Common myeloid progenitor, CD34-positive (primary cell): Measurements from ENCODE around the gene SP110.

Source experiments
- CTCF ChIA-PET: fragments of 350-600 bp; sonication (Branson Sonifier 250); formaldehyde crosslinking; loops from one replicate; lab custom pipeline; 2021; ENCODE audit warnings: antibody characterized with exemption; lab: Charles Lee
- POLR2A ChIA-PET: fragments of 350-600 bp; sonication (Branson Sonifier 250); formaldehyde crosslinking; loops from one replicate; lab custom pipeline; 2021; ENCODE audit warnings: antibody characterized with exemption; lab: Charles Lee
- DNase-seq, 3 donors: peaks; one replicate each; pipeline versions ENCODE4 v3.0.0 to v3.0.0-alpha.2; 2013
- H3K27ac ChIP-seq, 2 experiments: 1 replicate in 1 of 2; 2 replicates in 1 of 2; pipeline ENCODE4 v1.7.0; 2013; ENCODE audit warnings: inconsistent platforms in 2 of 2, low read length in 2 of 2, mild to moderate bottlenecking in 2 of 2, low read depth in 1 of 2, moderate library complexity in 1 of 2; ENCODE audit not compliant: severe bottlenecking in 2 of 2, insufficient read depth in 1 of 2, poor library complexity in 1 of 2
- H3K27me3 ChIP-seq, 5 experiments: replicated peaks in 2 of 5; 1 replicate in 3 of 5; 2 replicates in 2 of 5; pipeline versions ENCODE4 v1.6.1 to v1.7.0; 2013; ENCODE audit warnings: low read length in 4 of 5, mild to moderate bottlenecking in 2 of 5, moderate library complexity in 2 of 5, inconsistent platforms in 1 of 5; ENCODE audit not compliant: insufficient read depth in 5 of 5, control insufficient read depth in 4 of 5
- H3K36me3 ChIP-seq, 4 experiments: 1 replicate in 2 of 4; 2 replicates in 2 of 4; pipeline versions ENCODE4 v1.6.1 to v1.7.0; 2013; ENCODE audit warnings: low read length in 3 of 4, control low read depth in 1 of 4, mild to moderate bottlenecking in 1 of 4; ENCODE audit not compliant: control insufficient read depth in 4 of 4, insufficient read depth in 4 of 4
- H3K4me1 ChIP-seq, 4 experiments: 1 replicate in 3 of 4; 2 replicates in 1 of 4; pipeline versions ENCODE4 v1.6.1 to v1.7.1; 2013; ENCODE audit warnings: low read length in 3 of 4, mild to moderate bottlenecking in 3 of 4, control low read depth in 1 of 4, inconsistent platforms in 1 of 4, moderate library complexity in 1 of 4; ENCODE audit not compliant: control insufficient read depth in 4 of 4, insufficient read depth in 4 of 4; ENCODE audit errors: control extremely low read depth in 1 of 4
- H3K4me3 ChIP-seq, 7 experiments: 1 replicate in 4 of 7; 2 replicates in 3 of 7; pipeline versions ENCODE4 v1.5.1 to v1.7.0; 2013; ENCODE audit warnings: mild to moderate bottlenecking in 7 of 7, low read length in 6 of 7, moderate library complexity in 6 of 7, inconsistent platforms in 2 of 7, low read depth in 2 of 7, control low read depth in 1 of 7; ENCODE audit not compliant: insufficient read depth in 4 of 7, control insufficient read depth in 1 of 7; ENCODE audit errors: extremely low read depth in 1 of 7
- H3K9me3 ChIP-seq, 5 experiments: 1 replicate in 4 of 5; 2 replicates in 1 of 5; pipeline versions ENCODE4 v1.6.1 to v1.7.1; 2013; ENCODE audit warnings: low read length in 4 of 5, mild to moderate bottlenecking in 2 of 5, inconsistent platforms in 1 of 5, low read depth in 1 of 5, moderate library complexity in 1 of 5; ENCODE audit not compliant: control insufficient read depth in 4 of 5, insufficient read depth in 2 of 5; ENCODE audit errors: control extremely low read depth in 1 of 5
- WGBS: methylation state at CpG from one replicate; pipeline ENCODE4 v1.1.5; 2013; ENCODE audit not compliant: insufficient coverage; 5-methylcytosine and 5-hydroxymethylcytosine counted together

The SP110 gene

DNA sequence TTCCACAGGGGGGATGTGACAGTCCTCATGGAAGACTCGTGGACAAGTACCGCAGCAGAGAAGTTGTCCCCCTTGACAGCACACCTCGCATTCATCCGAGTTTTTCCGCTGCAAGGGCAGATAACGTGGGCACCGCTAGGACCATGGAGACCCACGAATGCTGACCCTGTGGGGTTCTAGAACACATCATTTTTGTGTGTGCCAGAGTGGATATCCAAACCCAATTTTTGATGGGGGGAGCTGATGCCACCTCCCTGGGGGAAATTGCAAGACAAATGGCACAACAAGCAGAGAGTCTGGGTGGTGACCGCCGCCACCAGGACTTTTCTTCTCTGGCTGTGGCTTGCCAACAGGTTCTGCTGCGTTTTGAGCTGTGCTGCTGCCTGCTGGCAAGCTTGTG, 46.9 kb downstream of the SP110 start:
- CTCF ChIA-PET = interaction anchor here (6.3 kb wide), 1 partner anchor 14 kb away, joined by 50 read pairs; no protein-coding TSS in a partner anchor
- H3K27me3 ChIP-seq = no peaks in the 10 kb centered on the region
- WGBS = 97% methylated on average over 11 of the region's 11 CpGs
- no peak overlapping the region for H3K4me3 ChIP-seq
- H3K4me1 ChIP-seq = peaks cover 6 to 13% (median 8%) of the 10 kb centered on the region in 4 experiments
- no peak for DNase-seq
- no peaks in the 10 kb centered on the region for H3K9me3 ChIP-seq
- no peak overlapping the region for H3K27ac ChIP-seq
- H3K36me3 ChIP-seq = peaks cover 15 to 59% (median 37%) of the 10 kb centered on the region in 4 experiments
- POLR2A ChIA-PET = no interaction called here

GRCh38 chr2:230172156-230172555, 47.6 kb downstream of the SP110 start:
- CTCF ChIA-PET = interaction anchor here (2.5 to 6.3 kb wide), 2 partner anchors 13 to 163 kb away, joined by 6 to 50 read pairs; no protein-coding TSS in a partner anchor
- 94% methylated on average over 4 of the region's 4 CpGs for WGBS
- POLR2A ChIA-PET = no interaction called here

GRCh38 chr2:230170532-230170931, 49.3 kb downstream of the SP110 start:
- ChIA-PET POLR2A (interaction anchor here (0.6 kb wide), 1 partner anchor 98 kb away, joined by 5 read pairs; no protein-coding TSS in a partner anchor), CTCF (interaction anchor here (1.2 to 6.3 kb wide), 4 partner anchors 12 to 162 kb away, joined by 3 to 50 read pairs (median 5); no protein-coding TSS in a partner anchor)
- Histone ChIP-seq H3K27me3 (no peaks in the 10 kb centered on the region), H3K4me3 (peak overlapping the region in 1 of 7 experiments; percentile 39), H3K4me1 (peaks cover 6 to 13% (median 8%) of the 10 kb centered on the region in 4 experiments), H3K9me3 (no peaks in the 10 kb centered on the region), H3K36me3 (peaks cover 8 to 42% (median 25%) of the 10 kb centered on the region in 4 experiments), H3K27ac (no peak overlapping the region)
- WGBS = 8% methylated on average over 6 of the region's 9 CpGs
- peak; percentile 82 to 91 (median 90) for DNase-seq

More at GRCh38 chr2:230172156-230172555, 47.6 kb downstream of the SP110 start:
- Histone ChIP-seq H3K27me3 (no peaks in the 10 kb centered on the region), H3K36me3 (peaks cover 12 to 57% (median 37%) of the 10 kb centered on the region in 4 experiments), H3K27ac (no peak overlapping the region), H3K4me3 (no peak overlapping the region), H3K9me3 (no peaks in the 10 kb centered on the region), H3K4me1 (peaks cover 6 to 13% (median 8%) of the 10 kb centered on the region in 4 experiments)
- DNase-seq = no peak

- ChIA-PET POLR2A (no interaction called here), CTCF (interaction anchor here (6.3 kb wide), 1 partner anchor 8 kb away, joined by 50 read pairs; no protein-coding TSS in a partner anchor)
- WGBS = no CpG with 5 or more reads among the region's 2 CpGs
Observed at GRCh38 chr2:230166557-230167170, 53.1 kb downstream of the SP110 start.

DNA sequence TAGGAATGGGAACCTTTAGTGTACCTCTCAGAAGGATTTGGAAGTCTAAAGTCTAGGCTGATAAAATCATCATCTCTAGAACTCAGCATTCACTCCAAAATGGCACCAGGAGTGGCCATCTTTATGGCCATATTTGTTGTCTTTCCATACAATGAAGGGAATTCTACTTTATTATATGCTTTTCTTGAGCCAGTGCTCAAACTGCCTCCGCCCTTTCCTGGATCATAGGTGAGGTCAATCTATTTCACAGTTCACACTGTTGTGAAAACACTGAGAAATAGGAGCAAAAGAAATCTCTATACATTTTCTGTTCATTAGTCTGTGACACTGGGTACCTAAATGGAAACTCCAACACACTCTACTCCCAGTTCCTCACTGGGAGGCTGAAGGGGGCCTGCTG, 55.6 kb downstream of the SP110 start:
- Histone ChIP-seq H3K36me3 (peaks cover 2 to 8% (median 7%) of the 10 kb centered on the region in 4 experiments), H3K4me3 (no peak overlapping the region), H3K9me3 (peaks cover 0 to 3% (median 0%) of the 10 kb centered on the region in 5 experiments), H3K4me1 (peaks cover 0 to 6% (median 1%) of the 10 kb centered on the region in 4 experiments), H3K27ac (no peak overlapping the region), H3K27me3 (peaks cover 0 to 3% (median 0%) of the 10 kb centered on the region in 5 experiments)
- POLR2A ChIA-PET = no interaction called here
- CTCF ChIA-PET = interaction anchor here (0.6 to 8.5 kb wide), 2 partner anchors 157 to 162 kb away, joined by 3 to 90 read pairs; no protein-coding TSS in a partner anchor
- no peak for DNase-seq
- no CpG with 5 or more reads among the region's 1 CpG for WGBS

More at GRCh38 chr2:230166557-230167170, 53.1 kb downstream of the SP110 start:
- H3K27ac ChIP-seq = no peak overlapping the region
- no peak for DNase-seq
- H3K4me1 ChIP-seq = peaks cover 6 to 13% (median 8%) of the 10 kb centered on the region in 4 experiments
- H3K27me3 ChIP-seq = no peaks in the 10 kb centered on the region
- no peak overlapping the region for H3K4me3 ChIP-seq
- H3K9me3 ChIP-seq = peaks cover 0 to 3% (median 0%) of the 10 kb centered on the region in 5 experiments
- peaks cover 3 to 10% (median 7%) of the 10 kb centered on the region in 4 experiments for H3K36me3 ChIP-seq

DNA sequence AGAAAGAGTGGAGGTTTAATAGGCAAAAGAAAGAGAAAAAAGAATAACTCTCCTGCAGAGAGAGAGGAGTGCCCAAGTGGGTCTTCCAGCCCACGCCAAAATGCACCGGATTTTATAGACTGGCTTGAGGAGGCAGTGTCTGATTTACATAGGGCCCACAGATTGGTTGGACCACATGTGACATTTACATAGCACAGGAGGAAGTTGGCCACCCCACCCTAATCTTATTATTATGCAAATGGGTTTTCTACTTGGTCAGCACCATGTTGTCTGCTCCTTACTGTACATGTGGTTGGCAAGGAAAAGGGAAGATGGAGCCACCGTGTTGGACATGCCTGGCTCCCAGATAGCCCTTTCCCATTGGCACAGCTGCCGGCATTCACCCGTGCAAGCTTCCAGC, 56.8 kb downstream of the SP110 start:
- Histone ChIP-seq H3K9me3 (peaks cover 0 to 7% (median 0%) of the 10 kb centered on the region in 5 experiments), H3K4me3 (no peak overlapping the region), H3K27me3 (peaks cover 0 to 3% (median 0%) of the 10 kb centered on the region in 5 experiments), H3K4me1 (peaks cover 0 to 6% (median 1%) of the 10 kb centered on the region in 4 experiments), H3K36me3 (peaks cover 2 to 6% (median 5%) of the 10 kb centered on the region in 4 experiments), H3K27ac (no peak overlapping the region)
- DNase-seq = peak in 2 of 3 donors; percentile 24 to 36
- ChIA-PET CTCF (interaction anchor here (8.5 kb wide), 1 partner anchor 156 kb away, joined by 90 read pairs; no protein-coding TSS in a partner anchor), POLR2A (no interaction called here)
- 87% methylated on average over 5 of the region's 5 CpGs for WGBS
